GM06990 (cell line): ENCODE results near the gene ARHGAP22.
A peak's percentile ranks its signal among the peaks of the same experiment; 100 is the strongest.

Source experiments
- DNase-seq: peaks from one replicate; pipeline ENCODE4 v3.0.0-alpha.2; 2011; ENCODE audit not compliant: insufficient read length; ENCODE audit errors: extremely low read depth
- H3K27me3 ChIP-seq: replicated peaks from 2 replicates; pipeline ENCODE4 v1.6.0; 2011; ENCODE audit warnings: low read length; ENCODE audit not compliant: control insufficient read depth, insufficient read depth
- H3K36me3 ChIP-seq: 2 replicates; pipeline ENCODE4 v1.5.1; 2011; ENCODE audit warnings: low read length; ENCODE audit not compliant: control insufficient read depth, insufficient read depth
- H3K4me3 ChIP-seq: replicated peaks from 2 replicates; pipeline ENCODE4 v1.5.1; 2011; ENCODE audit warnings: low read depth, mild to moderate bottlenecking, control low read depth, low read length
- CTCF ChIP-seq: IDR thresholded peaks from 2 replicates; pipeline ENCODE4 v1.5.1; 2011; ENCODE audit warnings: low read length, control low read depth, mild to moderate bottlenecking, inconsistent platforms; ENCODE audit not compliant: insufficient read depth, poor library complexity, severe bottlenecking

The ARHGAP22 gene

DNA sequence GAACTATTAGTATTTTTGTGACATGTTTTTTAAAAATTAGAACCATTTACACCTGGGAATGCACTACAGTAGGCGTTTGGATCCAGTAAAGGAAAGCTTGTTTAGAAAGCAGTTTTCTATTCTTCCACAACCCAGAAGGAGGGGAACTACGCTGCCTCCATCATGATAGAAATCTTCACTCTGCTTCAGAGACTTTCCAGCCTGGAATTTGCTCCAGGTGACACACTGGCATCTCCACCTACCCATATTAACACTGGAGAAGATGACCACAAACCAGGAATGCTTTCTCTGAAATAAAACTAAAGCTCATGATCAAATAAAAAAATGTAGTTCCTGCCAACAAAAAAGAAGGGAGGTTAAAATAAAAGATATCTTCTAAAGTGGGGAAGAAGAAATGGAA lies 66.3 kb downstream of the ARHGAP22 start:
- Histone ChIP-seq H3K27me3 (no peaks in the 10 kb centered on the region), H3K36me3 (no peaks in the 10 kb centered on the region), H3K4me3 (no peak overlapping the region)
- no peak for DNase-seq
- TF ChIP-seq CTCF: no peak

- no peak overlapping the region for H3K4me3 ChIP-seq
- no peak for DNase-seq
- TF ChIP-seq CTCF: no peak
These were observed 67.7 kb downstream of the ARHGAP22 start for GRCh38 chr10:48536916-48537890.

DNA sequence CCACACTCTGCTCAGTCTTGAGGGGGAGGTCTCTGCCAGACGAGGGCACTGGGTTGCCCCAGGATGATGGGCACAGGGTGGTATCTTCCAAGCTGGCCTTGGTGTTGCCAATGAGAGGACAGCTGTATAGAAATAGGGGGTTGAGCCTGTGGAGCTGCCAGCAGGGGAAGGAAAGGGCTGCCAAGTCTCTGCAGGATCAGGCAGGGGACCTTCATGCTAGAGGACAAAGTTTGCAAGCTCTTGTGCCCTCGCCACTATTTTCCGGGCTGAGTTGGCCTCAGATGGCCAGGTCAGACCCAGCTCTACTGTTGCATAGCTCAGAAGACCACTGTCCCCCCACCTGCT lies 68.7 kb downstream of the ARHGAP22 start:
- H3K27me3 ChIP-seq: no peaks in the 10 kb centered on the region

More at GRCh38 chr10:48536916-48537890, 67.7 kb downstream of the ARHGAP22 start:
- H3K27me3 ChIP-seq: no peaks in the 10 kb centered on the region
- H3K36me3 ChIP-seq: no peaks in the 10 kb centered on the region

DNA sequence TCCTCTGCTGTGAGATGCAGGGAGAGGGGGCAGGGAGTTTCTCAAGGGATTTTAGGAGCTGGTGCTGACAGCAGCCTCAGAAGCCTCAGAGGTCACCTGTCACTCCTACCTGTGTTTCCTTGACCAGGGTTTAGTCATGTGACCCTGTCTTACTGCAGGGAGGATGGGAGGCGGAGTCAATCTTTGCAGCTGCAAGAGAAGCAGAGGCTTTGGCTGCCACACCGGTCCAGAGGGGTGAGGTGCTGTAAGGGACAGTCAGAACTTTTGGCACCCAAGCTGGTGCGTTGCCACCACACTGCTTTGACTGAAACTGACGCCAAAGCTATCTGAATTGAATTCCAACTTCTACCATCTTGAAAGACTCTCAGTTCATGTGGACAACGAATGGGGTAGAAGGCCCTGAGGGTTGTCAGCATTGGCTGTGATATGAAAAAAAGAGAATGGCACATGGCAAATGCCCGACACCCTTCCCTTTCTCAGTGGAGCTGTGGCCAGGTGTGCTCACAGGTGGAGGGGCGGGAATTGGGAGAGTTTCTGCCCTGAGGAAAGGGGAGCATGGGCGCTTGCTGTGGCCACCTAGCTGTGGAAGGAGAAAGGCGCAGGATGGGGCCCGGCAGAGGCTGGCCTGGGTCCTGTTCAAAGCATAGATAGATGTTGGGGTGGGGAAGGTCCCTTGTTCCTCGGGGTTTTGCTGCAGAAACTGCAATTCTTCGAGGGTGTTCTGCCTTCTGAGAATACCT lies 69.3 kb downstream of the ARHGAP22 start:
- peak; percentile 25 for TF ChIP-seq CTCF
- DNase-seq: no peak
- Histone ChIP-seq H3K27me3 (no peaks in the 10 kb centered on the region), H3K4me3 (no peak overlapping the region), H3K36me3 (no peaks in the 10 kb centered on the region)

More for the DNA sequence above, 68.7 kb downstream of the ARHGAP22 start:
- Histone ChIP-seq H3K36me3 (no peaks in the 10 kb centered on the region), H3K4me3 (no peak overlapping the region)
- DNase-seq: no peak
- no peak for TF ChIP-seq CTCF

DNA sequence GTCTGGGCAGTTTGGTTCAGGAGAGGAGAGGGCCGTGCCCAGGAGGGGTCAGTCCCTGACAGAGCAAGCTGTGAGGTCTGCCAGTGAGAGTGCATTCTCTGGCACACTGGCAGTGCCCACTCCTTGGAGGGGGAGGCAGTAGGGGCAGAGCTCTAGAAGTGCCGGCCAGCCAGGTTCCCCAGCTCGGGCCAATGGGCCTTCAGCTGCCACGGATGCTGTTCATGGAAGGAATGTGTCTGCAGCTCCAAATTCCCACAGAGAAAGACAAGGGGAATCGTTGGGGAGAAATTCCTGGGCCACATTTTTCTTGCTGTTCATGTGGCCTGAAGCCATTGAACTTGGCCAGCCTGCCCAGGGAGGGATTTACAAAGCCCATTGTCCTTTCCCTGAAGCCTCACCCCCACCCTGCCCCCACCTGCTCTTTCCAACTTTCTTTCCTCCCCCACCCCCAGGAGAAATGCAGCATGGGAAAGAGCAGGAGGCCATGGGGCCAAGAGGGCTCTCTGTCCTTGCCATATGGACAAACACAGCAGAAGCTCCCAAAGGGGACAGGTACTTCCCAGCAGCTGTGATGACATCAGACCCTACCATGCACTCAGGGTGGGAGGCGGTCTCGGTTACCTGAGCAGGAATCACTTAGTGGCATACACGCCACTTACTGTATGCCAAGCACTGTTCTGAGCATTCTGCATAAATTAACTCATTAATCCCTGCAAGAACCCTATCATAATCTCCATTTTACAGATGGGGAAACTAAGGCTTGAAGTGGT lies 70.7 kb downstream of the ARHGAP22 start:
- no peak for DNase-seq
- no peak overlapping the region for H3K4me3 ChIP-seq
- no peak for TF ChIP-seq CTCF
- no peaks in the 10 kb centered on the region for H3K27me3 ChIP-seq
- H3K36me3 ChIP-seq: no peaks in the 10 kb centered on the region
